K562 (cell line): ENCODE measurements around the gene CHAD. TPM values are rescaled to one million over a fixed set of nuclear protein-coding genes. Genes with fewer than 3 reads are reported as not detected.

Experiments
- ARID1B ChIP-seq: fragments of 450-650 bp; IDR thresholded peaks from 2 replicates; pipeline ENCODE4 v1.6.1; 2016; ENCODE audit warnings: antibody characterized with exemption, mild to moderate bottlenecking, inconsistent platforms
- BRF2 ChIP-seq: IDR thresholded peaks from 3 replicates; pipeline ENCODE4 v1.6.1; 2011; ENCODE audit warnings: borderline replicate concordance, mild to moderate bottlenecking; ENCODE audit not compliant: insufficient read length, insufficient read depth
- CTCFL ChIP-seq: IDR thresholded peaks from 2 replicates; pipeline ENCODE4 v1.6.1; 2011; ENCODE audit warnings: borderline replicate concordance, low read depth, mild to moderate bottlenecking, moderate library complexity, low read length; ENCODE audit not compliant: insufficient read depth, poor library complexity, severe bottlenecking
- ELK3 ChIP-seq: fragments of 450-650 bp; formaldehyde crosslinking; IDR thresholded peaks from 2 replicates; pipeline ENCODE4 v1.4.0; 2020; ENCODE audit warnings: mild to moderate bottlenecking
- GATAD2A ChIP-seq: fragments of 450-650 bp; IDR thresholded peaks from 2 replicates; pipeline ENCODE4 v1.6.1; 2017
- L3MBTL2 ChIP-seq: fragments of 450-650 bp; IDR thresholded peaks from 2 replicates; pipeline ENCODE4 v1.6.1; 2016; ENCODE audit warnings: mild to moderate bottlenecking, moderate library complexity
- TSHZ1 ChIP-seq: fragments of 250-450 bp; sonication (Bioruptor Pico); IDR thresholded peaks from 2 replicates; pipeline ENCODE4 v1.4.0; 2020; ENCODE audit warnings: mild to moderate bottlenecking, moderate library complexity
- VEZF1 ChIP-seq: fragments of 200-800 bp; sonication (Bioruptor generic); IDR thresholded peaks from 2 replicates; pipeline ENCODE4 v1.6.1; 2017; ENCODE audit warnings: missing genetic modification characterization, missing compliant biosample characterization
- ZNF239 ChIP-seq: fragments of 250-450 bp; sonication (Bioruptor Pico); IDR thresholded peaks from 2 replicates; pipeline ENCODE4 v1.4.0; 2020; ENCODE audit warnings: mild to moderate bottlenecking
- ZNF511 ChIP-seq: sonication (generic); formaldehyde crosslinking; IDR thresholded peaks from 2 replicates; pipeline ENCODE4 v1.8.0; 2022; ENCODE audit warnings: mild to moderate bottlenecking, missing genetic modification reagents
- ZNF57 ChIP-seq: fragments of 450-650 bp; formaldehyde crosslinking; IDR thresholded peaks from 2 replicates; pipeline ENCODE4 v1.4.0; 2020; ENCODE audit warnings: mild to moderate bottlenecking, moderate library complexity
- ZNF609 ChIP-seq: sonication (generic); formaldehyde crosslinking; IDR thresholded peaks from 2 replicates; pipeline ENCODE4 v1.8.1; 2023; ENCODE audit warnings: missing genetic modification reagents, mild to moderate bottlenecking, borderline replicate concordance
- polyA plus RNA-seq, 8 experiments: library from polyadenylated mRNA; depleted of rRNA in 4 of 8; stranded (reverse) in 5 of 8; unstranded in 3 of 8; fragments of >200 nt; fragmentation: Nextera tagmentation in 2 of 8; fragmentation: Illumina TruSeq in 1 of 8; extraction: Ambion mirVana in 2 of 8; extraction: Trizol in 1 of 8; gene quantifications; 2 replicates each; pipeline versions ENCODE4 v1.2.1 to v1.2.3, GENCODE V29; 2011 to 2014; ENCODE audit warnings: inconsistent platforms in 1 of 8, missing spikeins in 1 of 8
- total RNA-seq, 7 experiments: library from RNA; depleted of rRNA in 6 of 7; stranded (reverse); fragments of >200 nt in 6 of 7; fragmentation: Illumina TruSeq in 2 of 7; extraction: Trizol in 2 of 7; gene quantifications; 2 replicates each; pipeline versions ENCODE4 v1.2.1 to v1.2.3, GENCODE V29; 2011 to 2021; ENCODE audit warnings: low replicate concordance in 1 of 7

Gene CHAD
- total and polyA plus RNA-seq, 9 of the 15 experiments (the other 6 are each of a cell fraction or from before 2014, with no cell fraction given): not detected

GRCh38 chr17:50448643-50449042 lies 20.0 kb downstream of the CHAD start (continued):
- no peak for TF ChIP-seq ZNF609
- no peak for TF ChIP-seq CTCFL
- TF ChIP-seq L3MBTL2: no peak
- TF ChIP-seq BRF2: no peak
- no peak for TF ChIP-seq GATAD2A
- no peak for TF ChIP-seq ZNF57 (CRISPR knock-in tag)
- peak; percentile 55; the same call in 1 of the 2 replicates for TF ChIP-seq TSHZ1 (CRISPR knock-in tag)
- TF ChIP-seq ELK3 (CRISPR knock-in tag): no peak
- TF ChIP-seq ARID1B: no peak
- no peak for TF ChIP-seq ZNF511
- TF ChIP-seq ZNF239 (CRISPR knock-in tag): peak; percentile 81
- TF ChIP-seq VEZF1: peak; percentile 46; the same call in 1 of the 2 replicates
